ENCODE results near the gene ECM2. TPM values are rescaled to one million over a fixed set of nuclear protein-coding genes. Genes with fewer than 3 reads are reported as not detected.

The ECM2 gene
- total and polyA plus RNA-seq, 9 donors: 14.7 to 28.3 (median 17.2) TPM

- DNase-seq: peak; percentile 77
- Histone ChIP-seq H3K27ac (ENCODE audit: low read length) (peak overlapping the region; percentile 65), H3K9me3 (replicated peaks; ENCODE audit: control insufficient read depth, low read depth, low read length) (no peaks in the 10 kb centered on the region), H3K36me3 (ENCODE audit: control insufficient read depth, insufficient read depth, low read length) (no peaks in the 10 kb centered on the region), H3K4me1 (ENCODE audit: control insufficient read depth, insufficient read depth, low read length) (peaks cover 2% of the 10 kb centered on the region), H3K27me3 (ENCODE audit: control insufficient read depth, insufficient read depth, low read length) (no peaks in the 10 kb centered on the region), H3K4me3 (ENCODE audit: low read length) (no peak overlapping the region)
- no CpG with 5 or more reads among the region's 1 CpG for WGBS (ENCODE audit: insufficient coverage)
Observed at GRCh38 chr9:92516521-92516920, 19.3 kb downstream of the ECM2 start.

DNA sequence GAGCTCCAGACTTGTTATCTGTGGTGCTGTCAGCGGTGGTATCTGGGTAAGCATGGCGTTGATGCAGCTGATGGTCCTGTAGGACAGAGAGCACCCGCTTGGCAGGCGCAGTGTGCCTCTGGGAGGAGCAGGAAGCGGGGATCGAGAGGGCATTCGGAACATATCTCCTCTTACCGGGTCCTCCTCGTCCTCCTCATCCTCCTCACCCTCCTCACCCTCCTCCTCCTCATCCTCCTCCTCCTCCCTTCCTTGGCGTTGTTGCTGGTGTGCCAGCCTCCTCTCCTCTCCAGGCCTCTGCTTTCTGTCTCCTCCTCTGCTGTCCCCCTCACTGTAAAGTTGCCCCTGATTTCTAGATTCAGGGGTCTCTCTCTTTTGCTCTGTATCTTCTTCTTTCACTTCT lies 21.2 kb downstream of the ECM2 start:
- H3K27me3 ChIP-seq (ENCODE audit: control insufficient read depth, insufficient read depth, low read length): no peaks in the 10 kb centered on the region
- H3K36me3 ChIP-seq (ENCODE audit: control insufficient read depth, insufficient read depth, low read length): no peaks in the 10 kb centered on the region
- H3K9me3 ChIP-seq (replicated peaks; ENCODE audit: control insufficient read depth, low read depth, low read length): no peaks in the 10 kb centered on the region
- no peak for DNase-seq
- peaks cover 2% of the 10 kb centered on the region for H3K4me1 ChIP-seq (ENCODE audit: control insufficient read depth, insufficient read depth, low read length)
- WGBS (ENCODE audit: insufficient coverage): 90% methylated on average over 10 of the region's 10 CpGs
- H3K4me3 ChIP-seq (ENCODE audit: low read length): no peak overlapping the region
- H3K27ac ChIP-seq (ENCODE audit: low read length): no peak overlapping the region

DNA sequence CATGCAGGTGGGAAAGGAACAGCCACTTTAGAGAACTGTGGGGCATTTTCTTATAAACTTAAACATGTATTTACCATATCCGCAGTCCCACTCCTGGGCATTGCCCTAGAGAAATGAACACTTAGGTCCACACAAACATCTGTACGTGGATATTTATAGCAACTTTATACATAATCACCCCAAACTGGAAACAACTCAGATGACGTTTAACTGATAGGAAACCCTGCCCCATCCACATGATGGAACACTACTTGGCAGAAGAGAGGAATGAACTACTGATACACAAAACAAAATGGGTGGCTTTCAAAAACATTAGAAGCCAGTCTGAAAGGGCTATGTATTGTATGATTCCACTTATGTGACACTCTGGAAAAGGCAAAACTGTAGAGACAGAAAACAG lies 22.4 kb downstream of the ECM2 start:
- DNase-seq: no peak
- no peaks in the 10 kb centered on the region for H3K36me3 ChIP-seq (ENCODE audit: control insufficient read depth, insufficient read depth, low read length)
- no peak overlapping the region for H3K4me3 ChIP-seq (ENCODE audit: low read length)
- no peak overlapping the region for H3K27ac ChIP-seq (ENCODE audit: low read length)
- H3K27me3 ChIP-seq (ENCODE audit: control insufficient read depth, insufficient read depth, low read length): no peaks in the 10 kb centered on the region
- H3K9me3 ChIP-seq (replicated peaks; ENCODE audit: control insufficient read depth, low read depth, low read length): no peaks in the 10 kb centered on the region
- H3K4me1 ChIP-seq (ENCODE audit: control insufficient read depth, insufficient read depth, low read length): peaks cover 6% of the 10 kb centered on the region
- no CpG with 5 or more reads among the region's 3 CpGs for WGBS (ENCODE audit: insufficient coverage)

DNA sequence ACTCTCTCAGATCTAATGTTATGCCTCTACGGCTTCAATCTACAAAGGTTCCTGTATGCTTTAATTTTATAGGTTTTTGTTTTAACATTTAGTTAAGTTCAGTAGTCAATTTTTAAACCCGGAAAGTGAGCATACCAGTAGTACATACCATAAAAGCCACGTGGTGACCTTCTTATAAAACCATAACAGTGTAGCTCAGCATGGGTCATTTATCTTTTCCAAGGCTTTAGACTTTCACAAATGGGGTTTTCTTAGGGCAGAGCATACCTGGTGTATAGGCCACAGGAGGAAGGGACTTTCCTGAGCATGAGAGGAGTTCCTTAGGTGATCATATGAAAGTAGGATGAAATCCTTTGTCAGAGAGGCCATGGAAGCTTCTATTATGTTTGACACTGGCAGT lies 23.2 kb downstream of the ECM2 start:
- Histone ChIP-seq H3K9me3 (replicated peaks; ENCODE audit: control insufficient read depth, low read depth, low read length) (no peaks in the 10 kb centered on the region), H3K27me3 (ENCODE audit: control insufficient read depth, insufficient read depth, low read length) (no peaks in the 10 kb centered on the region), H3K4me3 (ENCODE audit: low read length) (no peak overlapping the region), H3K27ac (ENCODE audit: low read length) (no peak overlapping the region), H3K36me3 (ENCODE audit: control insufficient read depth, insufficient read depth, low read length) (no peaks in the 10 kb centered on the region), H3K4me1 (ENCODE audit: control insufficient read depth, insufficient read depth, low read length) (peaks cover 13% of the 10 kb centered on the region)
- WGBS (ENCODE audit: insufficient coverage): no CpG with 5 or more reads among the region's 3 CpGs
- DNase-seq: no peak

DNA sequence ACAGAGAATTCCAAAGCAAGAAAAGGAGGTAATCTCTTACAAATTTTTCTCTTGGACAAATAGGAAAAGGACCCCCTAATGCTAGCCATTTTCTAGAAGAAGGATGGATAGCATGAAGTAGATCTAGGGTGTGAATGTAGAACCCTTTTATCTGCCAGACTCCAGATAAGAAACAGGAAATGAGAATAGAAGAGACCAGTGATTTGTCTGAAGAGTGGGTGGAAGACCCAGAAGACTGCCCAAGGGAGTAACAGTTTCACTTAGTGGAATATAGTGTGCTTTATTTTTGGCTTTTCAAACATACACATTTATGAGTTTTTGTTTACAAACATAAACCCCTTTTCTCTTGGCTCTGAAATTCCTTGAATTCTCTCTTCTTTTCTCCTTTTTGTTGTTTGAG lies 25.0 kb downstream of the ECM2 start:
- Histone ChIP-seq H3K36me3 (ENCODE audit: control insufficient read depth, insufficient read depth, low read length) (no peaks in the 10 kb centered on the region), H3K4me3 (ENCODE audit: low read length) (no peak overlapping the region), H3K27me3 (ENCODE audit: control insufficient read depth, insufficient read depth, low read length) (no peaks in the 10 kb centered on the region), H3K4me1 (ENCODE audit: control insufficient read depth, insufficient read depth, low read length) (peaks cover 28% of the 10 kb centered on the region), H3K27ac (ENCODE audit: low read length) (no peak overlapping the region), H3K9me3 (replicated peaks; ENCODE audit: control insufficient read depth, low read depth, low read length) (no peaks in the 10 kb centered on the region)
- DNase-seq: no peak

GRCh38 chr9:92509050-92509449 lies 26.7 kb downstream of the ECM2 start:
- peak overlapping the region; percentile 92 for H3K27ac ChIP-seq (ENCODE audit: low read length)
- H3K27me3 ChIP-seq (ENCODE audit: control insufficient read depth, insufficient read depth, low read length): no peaks in the 10 kb centered on the region
- DNase-seq: peak; percentile 58
- H3K9me3 ChIP-seq (replicated peaks; ENCODE audit: control insufficient read depth, low read depth, low read length): no peaks in the 10 kb centered on the region
- H3K4me1 ChIP-seq (ENCODE audit: control insufficient read depth, insufficient read depth, low read length): peaks cover 38% of the 10 kb centered on the region
- H3K36me3 ChIP-seq (ENCODE audit: control insufficient read depth, insufficient read depth, low read length): no peaks in the 10 kb centered on the region
- WGBS (ENCODE audit: insufficient coverage): 83% methylated on average over 3 of the region's 5 CpGs
- no peak overlapping the region for H3K4me3 ChIP-seq (ENCODE audit: low read length)

- no peaks in the 10 kb centered on the region for H3K9me3 ChIP-seq (replicated peaks; ENCODE audit: control insufficient read depth, low read depth, low read length)
- H3K36me3 ChIP-seq (ENCODE audit: control insufficient read depth, insufficient read depth, low read length): no peaks in the 10 kb centered on the region
- no peaks in the 10 kb centered on the region for H3K27me3 ChIP-seq (ENCODE audit: control insufficient read depth, insufficient read depth, low read length)
- peak overlapping the region; percentile 92 for H3K27ac ChIP-seq (ENCODE audit: low read length)
- peak; percentile 76 for DNase-seq
- 19% methylated on average over 9 of the region's 10 CpGs for WGBS (ENCODE audit: insufficient coverage)
- H3K4me3 ChIP-seq (ENCODE audit: low read length): no peak overlapping the region
- peaks cover 38% of the 10 kb centered on the region for H3K4me1 ChIP-seq (ENCODE audit: control insufficient read depth, insufficient read depth, low read length)
Observed at GRCh38 chr9:92508018-92508820, 27.6 kb downstream of the ECM2 start.

- H3K27ac ChIP-seq (ENCODE audit: low read length): peak overlapping the region; percentile 92
Observed at GRCh38 chr9:92507496-92507895, 28.3 kb downstream of the ECM2 start.

GRCh38 chr9:92507005-92507404 lies 28.8 kb downstream of the ECM2 start:
- DNase-seq: no peak
- H3K27ac ChIP-seq (ENCODE audit: low read length): peak overlapping the region; percentile 92
- no peaks in the 10 kb centered on the region for H3K9me3 ChIP-seq (replicated peaks; ENCODE audit: control insufficient read depth, low read depth, low read length)
- H3K4me1 ChIP-seq (ENCODE audit: control insufficient read depth, insufficient read depth, low read length): peaks cover 39% of the 10 kb centered on the region
- H3K36me3 ChIP-seq (ENCODE audit: control insufficient read depth, insufficient read depth, low read length): no peaks in the 10 kb centered on the region
- H3K27me3 ChIP-seq (ENCODE audit: control insufficient read depth, insufficient read depth, low read length): no peaks in the 10 kb centered on the region
- 100% methylated on average over 1 of the region's 2 CpGs for WGBS (ENCODE audit: insufficient coverage)
- H3K4me3 ChIP-seq (ENCODE audit: low read length): no peak overlapping the region

More at GRCh38 chr9:92507496-92507895, 28.3 kb downstream of the ECM2 start:
- Histone ChIP-seq H3K4me1 (ENCODE audit: control insufficient read depth, insufficient read depth, low read length) (peaks cover 36% of the 10 kb centered on the region), H3K4me3 (ENCODE audit: low read length) (no peak overlapping the region), H3K36me3 (ENCODE audit: control insufficient read depth, insufficient read depth, low read length) (no peaks in the 10 kb centered on the region), H3K9me3 (replicated peaks; ENCODE audit: control insufficient read depth, low read depth, low read length) (no peaks in the 10 kb centered on the region), H3K27me3 (ENCODE audit: control insufficient read depth, insufficient read depth, low read length) (no peaks in the 10 kb centered on the region)
- WGBS (ENCODE audit: insufficient coverage): 50% methylated on average over 4 of the region's 4 CpGs
- DNase-seq: no peak

GRCh38 chr9:92506184-92506857 lies 29.5 kb downstream of the ECM2 start:
- H3K27ac ChIP-seq (ENCODE audit: low read length): peak overlapping the region; percentile 92
- WGBS (ENCODE audit: insufficient coverage): no CpG with 5 or more reads among the region's 3 CpGs

More at GRCh38 chr9:92506184-92506857, 29.5 kb downstream of the ECM2 start:
- no peaks in the 10 kb centered on the region for H3K9me3 ChIP-seq (replicated peaks; ENCODE audit: control insufficient read depth, low read depth, low read length)
- peak; percentile 98 for DNase-seq
- no peak overlapping the region for H3K4me3 ChIP-seq (ENCODE audit: low read length)
- no peaks in the 10 kb centered on the region for H3K27me3 ChIP-seq (ENCODE audit: control insufficient read depth, insufficient read depth, low read length)
- peaks cover 42% of the 10 kb centered on the region for H3K4me1 ChIP-seq (ENCODE audit: control insufficient read depth, insufficient read depth, low read length)
- no peaks in the 10 kb centered on the region for H3K36me3 ChIP-seq (ENCODE audit: control insufficient read depth, insufficient read depth, low read length)
